Measurements from ENCODE around the gene CTAGE8.
"Not testable (repeated sequence)": the region's sequence is repeated elsewhere in the genome, so short reads cannot be mapped to it uniquely, and the experiment has no call there.

Gene CTAGE8

GRCh38 chr7:144269188-144269587 is at the start of gene CTAGE8:
CTAGE8 (minus strand) TSS chr7:144269288; CDS start chr7:144269250, 38 bp downstream.
- not testable (repeated sequence) for DNase-seq (ENCODE audit: low spot score)

- DNase-seq (ENCODE audit: low spot score): not testable (repeated sequence)
Measured at GRCh38 chr7:144317537-144317936, 48.4 kb upstream of the CTAGE8 start.

- DNase-seq (ENCODE audit: low spot score): not testable (repeated sequence)
Measured at GRCh38 chr7:144311872-144312469, 42.9 kb upstream of the CTAGE8 start, which contains the start of gene OR2A1. OR2A1 (plus strand) TSS chr7:144312419; CDS start chr7:144318125, 5,706 bp downstream.

GRCh38 chr7:144311218-144311617 is 42.1 kb upstream of the CTAGE8 start:
- DNase-seq (ENCODE audit: low spot score): not testable (repeated sequence)

- DNase-seq (ENCODE audit: low spot score): not testable (repeated sequence)
Measured at GRCh38 chr7:144309702-144310101, 40.6 kb upstream of the CTAGE8 start.

GRCh38 chr7:144305156-144305555 is 36.1 kb upstream of the CTAGE8 start:
- not testable (repeated sequence) for DNase-seq (ENCODE audit: low spot score)

- not testable (repeated sequence) for DNase-seq (ENCODE audit: low spot score)
Measured at GRCh38 chr7:144303607-144304006, 34.5 kb upstream of the CTAGE8 start.

- DNase-seq (ENCODE audit: low spot score): not testable (repeated sequence)
Measured at GRCh38 chr7:144302578-144303303, 33.7 kb upstream of the CTAGE8 start.

GRCh38 chr7:144293794-144294499 is 24.9 kb upstream of the CTAGE8 start:
- not testable (repeated sequence) for DNase-seq (ENCODE audit: low spot score)

- DNase-seq (ENCODE audit: low spot score): not testable (repeated sequence)
Measured at GRCh38 chr7:144292384-144293161, 23.5 kb upstream of the CTAGE8 start.

GRCh38 chr7:144291607-144292006 is 22.5 kb upstream of the CTAGE8 start:
- DNase-seq (ENCODE audit: low spot score): not testable (repeated sequence)

GRCh38 chr7:144287171-144287784 is 18.2 kb upstream of the CTAGE8 start:
- not testable (repeated sequence) for DNase-seq (ENCODE audit: low spot score)

GRCh38 chr7:144283716-144284115 is 14.6 kb upstream of the CTAGE8 start:
- DNase-seq (ENCODE audit: low spot score): not testable (repeated sequence)

- not testable (repeated sequence) for DNase-seq (ENCODE audit: low spot score)
Measured at GRCh38 chr7:144282490-144282889, 13.4 kb upstream of the CTAGE8 start.

- not testable (repeated sequence) for DNase-seq (ENCODE audit: low spot score)
Measured at GRCh38 chr7:144281981-144282380, 12.9 kb upstream of the CTAGE8 start.

- not testable (repeated sequence) for DNase-seq (ENCODE audit: low spot score)
Measured at GRCh38 chr7:144280010-144280409, 10.9 kb upstream of the CTAGE8 start.

GRCh38 chr7:144275281-144275680 is 6.2 kb upstream of the CTAGE8 start:
- DNase-seq (ENCODE audit: low spot score): not testable (repeated sequence)

- DNase-seq (ENCODE audit: low spot score): not testable (repeated sequence)
Measured at GRCh38 chr7:144264692-144265091, 4.4 kb downstream of the CTAGE8 start, which contains the start of gene OR2A7. OR2A7 (minus strand) TSS chr7:144264792; CDS start chr7:144259628, 5,164 bp downstream.

- not testable (repeated sequence) for DNase-seq (ENCODE audit: low spot score)
Measured at GRCh38 chr7:144262128-144262527, 7.0 kb downstream of the CTAGE8 start.

- DNase-seq (ENCODE audit: low spot score): not testable (repeated sequence)
Measured at GRCh38 chr7:144259067-144259466, 10.0 kb downstream of the CTAGE8 start.

- DNase-seq (ENCODE audit: low spot score): no peak
Measured at GRCh38 chr7:144256112-144256511, 13.0 kb downstream of the CTAGE8 start.
